Neural cell (in vitro differentiated cells): ENCODE results near the gene ZBTB7A. TPM values are rescaled to one million over a fixed set of nuclear protein-coding genes. Genes with fewer than 3 reads are reported as not detected.

Experiments
- H2AFZ ChIP-seq: fragments of 200-600, 300-800 bp; sonication (generic), shearing (Covaris generic); 2 replicates; pipeline ENCODE4 v1.6.0; 2014; ENCODE audit warnings: low read depth, mild to moderate bottlenecking, antibody characterized with exemption, low read length, moderate library complexity
- H3F3A ChIP-seq: fragments of 200-600 bp; shearing (Covaris generic); 2 replicates; pipeline ENCODE4 v1.6.1; 2016; ENCODE audit warnings: mild to moderate bottlenecking, moderate library complexity, mixed read lengths, antibody characterized with exemption, low read length; ENCODE audit not compliant: insufficient read depth, poor library complexity, severe bottlenecking
- H3K27ac ChIP-seq: fragments of 200-600, 300-800 bp; sonication (generic), shearing (Covaris generic); 2 replicates; pipeline ENCODE4 v1.5.1; 2014; ENCODE audit warnings: mild to moderate bottlenecking, low read length, moderate library complexity
- H3K27me3 ChIP-seq: fragments of 300-800, 200-600 bp; sonication (generic), shearing (Covaris generic); 2 replicates; pipeline ENCODE4 v1.6.0; 2014; ENCODE audit warnings: mild to moderate bottlenecking, low read depth, low read length, moderate library complexity; ENCODE audit not compliant: insufficient read depth
- H3K36me3 ChIP-seq: fragments of 300-800, 200-600 bp; sonication (generic), shearing (Covaris generic); 2 replicates; pipeline ENCODE4 v1.5.1; 2014; ENCODE audit warnings: mild to moderate bottlenecking, antibody characterized with exemption, low read length, moderate library complexity; ENCODE audit not compliant: insufficient read depth
- H3K4me2 ChIP-seq: fragments of 300-800, 200-600 bp; sonication (generic), shearing (Covaris generic); 2 replicates; pipeline ENCODE4 v1.6.0; 2014; ENCODE audit warnings: mild to moderate bottlenecking, low read length
- H3K4me3 ChIP-seq: fragments of 300-800, 200-600 bp; sonication (generic), shearing (Covaris generic); 2 replicates; pipeline ENCODE4 v1.5.1; 2014; ENCODE audit warnings: mild to moderate bottlenecking, low read length, moderate library complexity
- H3K79me2 ChIP-seq: fragments of 200-600 bp; shearing (Covaris generic); replicated peaks from 2 replicates; pipeline ENCODE4 v1.6.0; 2014; ENCODE audit warnings: mild to moderate bottlenecking, low read length, moderate library complexity; ENCODE audit not compliant: insufficient read depth
- H3K9ac ChIP-seq: fragments of 300-800, 200-600 bp; sonication (generic), shearing (Covaris generic); 2 replicates; pipeline ENCODE4 v1.6.1; 2016; ENCODE audit warnings: mild to moderate bottlenecking, low read length, mixed read lengths
- H3K9me2 ChIP-seq: fragments of 200-600 bp; shearing (Covaris generic); 2 replicates; pipeline ENCODE4 v1.6.1; 2016; ENCODE audit warnings: mild to moderate bottlenecking, low read length, mixed read lengths; ENCODE audit not compliant: insufficient read depth
- H3K9me3 ChIP-seq: fragments of 200-600, 300-800 bp; sonication (generic), shearing (Covaris generic); 2 replicates; pipeline ENCODE4 v1.6.1; 2016; ENCODE audit warnings: mild to moderate bottlenecking, mixed run types, low read length, moderate library complexity, mixed read lengths
- H4K20me1 ChIP-seq: fragments of 200-600 bp; shearing (Covaris generic); 2 replicates; pipeline ENCODE4 v1.6.1; 2016; ENCODE audit warnings: mild to moderate bottlenecking, mixed run types; ENCODE audit not compliant: insufficient read depth
- CTCF ChIP-seq: fragments of 450-650 bp; IDR thresholded peaks from 2 replicates; pipeline ENCODE4 v1.5.1; 2014; ENCODE audit warnings: antibody characterized with exemption, mild to moderate bottlenecking, moderate library complexity; ENCODE audit not compliant: poor library complexity, severe bottlenecking
- EP300 ChIP-seq: fragments of 450-650 bp; conservative IDR thresholded peaks from 2 replicates; pipeline ENCODE4 v1.6.1; 2014; ENCODE audit warnings: antibody characterized with exemption, mild to moderate bottlenecking, moderate library complexity; ENCODE audit not compliant: poor library complexity, severe bottlenecking
- EZH2 ChIP-seq: fragments of 200-600, 300-800 bp; shearing (Covaris generic), sonication (generic); IDR thresholded peaks from 2 replicates; pipeline ENCODE4 v1.6.1; 2014; ENCODE audit warnings: antibody characterized with exemption, low read length, borderline replicate concordance, mild to moderate bottlenecking; ENCODE audit not compliant: insufficient read depth, poor library complexity, severe bottlenecking
- MXI1 ChIP-seq: fragments of 450-650 bp; conservative IDR thresholded peaks from 2 replicates; pipeline ENCODE4 v1.6.1; 2014; ENCODE audit warnings: antibody characterized with exemption, mild to moderate bottlenecking; ENCODE audit not compliant: poor library complexity, severe bottlenecking
- POLR2AphosphoS5 ChIP-seq: IDR thresholded peaks from 2 replicates; pipeline ENCODE4 v1.6.1; 2012
- RAD21 ChIP-seq: fragments of 450-650 bp; conservative IDR thresholded peaks from 2 replicates; pipeline ENCODE4 v1.6.1; 2014; ENCODE audit warnings: antibody characterized with exemption, mild to moderate bottlenecking, moderate library complexity
- REST ChIP-seq: IDR thresholded peaks from 2 replicates; pipeline ENCODE4 v1.6.1; 2012; ENCODE audit warnings: borderline replicate concordance
- SMC3 ChIP-seq: fragments of 450-650 bp; conservative IDR thresholded peaks from 2 replicates; pipeline ENCODE4 v1.6.1; 2014; ENCODE audit warnings: antibody characterized with exemption, mild to moderate bottlenecking, moderate library complexity; ENCODE audit not compliant: poor library complexity
- TAF1 ChIP-seq: IDR thresholded peaks from 2 replicates; pipeline ENCODE4 v1.6.1; 2012; ENCODE audit warnings: low read depth
- polyA plus RNA-seq: library from polyadenylated mRNA; depleted of rRNA; stranded (reverse); fragments of >200 nt; gene quantifications from 2 replicates; pipeline ENCODE4 v1.2.3, GENCODE V29; 2014

The ZBTB7A gene
- polyA plus RNA-seq, 1 donor from 2014 or later = 1.7 TPM

DNA sequence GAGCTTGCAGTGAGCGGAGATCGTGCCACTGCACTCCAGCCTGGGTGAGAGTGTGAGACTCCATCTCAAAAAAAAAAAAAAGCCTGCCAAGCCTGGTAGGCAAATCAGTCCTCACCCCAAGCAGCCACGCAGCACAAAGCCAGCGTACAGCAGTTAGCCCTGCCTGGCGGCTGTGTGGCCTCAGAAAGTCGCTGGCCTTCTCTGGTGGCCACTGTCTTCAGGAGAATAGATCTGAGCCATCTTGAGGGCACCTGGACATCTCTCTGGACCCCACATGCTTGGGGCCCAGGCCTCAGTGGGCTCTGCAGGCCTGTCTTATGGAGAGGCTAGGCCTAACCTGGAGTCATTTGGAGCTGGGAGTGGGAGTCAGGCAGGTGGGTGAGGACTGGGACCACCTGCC is 36.1 kb downstream of the ZBTB7A start:
- no peak overlapping the region for H3K9ac ChIP-seq
- H3K9me2 ChIP-seq = no peaks in the 10 kb centered on the region
- no peak for TF ChIP-seq EZH2
- TF ChIP-seq RAD21 = no peak
- TF ChIP-seq POLR2AphosphoS5 = no peak
- TF ChIP-seq MXI1 = no peak
- no peak for TF ChIP-seq CTCF
- TF ChIP-seq TAF1 = no peak
- no peak for TF ChIP-seq REST
- no peak for TF ChIP-seq SMC3
- H3K9me3 ChIP-seq = no peaks in the 10 kb centered on the region
- no peaks in the 10 kb centered on the region for H3K79me2 ChIP-seq
- no peaks in the 10 kb centered on the region for H3F3A ChIP-seq
- H3K4me2 ChIP-seq = no peak overlapping the region
- H3K36me3 ChIP-seq = no peaks in the 10 kb centered on the region
- H3K27me3 ChIP-seq = no peaks in the 10 kb centered on the region
- no peaks in the 10 kb centered on the region for H4K20me1 ChIP-seq
- H3K4me3 ChIP-seq = no peak overlapping the region
- no peak overlapping the region for H3K27ac ChIP-seq
- no peak overlapping the region for H2AFZ ChIP-seq

- no peak overlapping the region for H3K27ac ChIP-seq
Measured at GRCh38 chr19:4029247-4029614, 37.5 kb downstream of the ZBTB7A start.

More at GRCh38 chr19:4029247-4029614, 37.5 kb downstream of the ZBTB7A start:
- Histone ChIP-seq H3K4me3 (no peak overlapping the region), H3K79me2 (no peaks in the 10 kb centered on the region), H3K9ac (no peak overlapping the region), H3F3A (no peaks in the 10 kb centered on the region), H3K9me2 (no peaks in the 10 kb centered on the region), H4K20me1 (no peaks in the 10 kb centered on the region), H3K36me3 (no peaks in the 10 kb centered on the region), H3K4me2 (no peak overlapping the region), H3K9me3 (no peaks in the 10 kb centered on the region), H3K27me3 (no peaks in the 10 kb centered on the region), H2AFZ (no peak overlapping the region)
- no peak for TF ChIP-seq EP300
- TF ChIP-seq TAF1 = no peak
- TF ChIP-seq REST = no peak
- no peak for TF ChIP-seq SMC3
- TF ChIP-seq POLR2AphosphoS5 = no peak
- no peak for TF ChIP-seq MXI1
- no peak for TF ChIP-seq CTCF
- no peak for TF ChIP-seq RAD21
- no peak for TF ChIP-seq EZH2
